Neural cell (in vitro differentiated cells): Measurements from ENCODE around the gene ITPA.

Experiments used
- TF ChIP-seq, protein P1 (sequence below): fragments of 450-650 bp; IDR thresholded peaks from 2 replicates; pipeline ENCODE4 v1.5.1; 2014; ENCODE audit warnings: antibody characterized with exemption, mild to moderate bottlenecking, moderate library complexity; ENCODE audit not compliant: poor library complexity, severe bottlenecking
- TF ChIP-seq, protein P2 (sequence below): IDR thresholded peaks from 2 replicates; pipeline ENCODE4 v1.6.1; 2012; ENCODE audit warnings: borderline replicate concordance

DNA sequence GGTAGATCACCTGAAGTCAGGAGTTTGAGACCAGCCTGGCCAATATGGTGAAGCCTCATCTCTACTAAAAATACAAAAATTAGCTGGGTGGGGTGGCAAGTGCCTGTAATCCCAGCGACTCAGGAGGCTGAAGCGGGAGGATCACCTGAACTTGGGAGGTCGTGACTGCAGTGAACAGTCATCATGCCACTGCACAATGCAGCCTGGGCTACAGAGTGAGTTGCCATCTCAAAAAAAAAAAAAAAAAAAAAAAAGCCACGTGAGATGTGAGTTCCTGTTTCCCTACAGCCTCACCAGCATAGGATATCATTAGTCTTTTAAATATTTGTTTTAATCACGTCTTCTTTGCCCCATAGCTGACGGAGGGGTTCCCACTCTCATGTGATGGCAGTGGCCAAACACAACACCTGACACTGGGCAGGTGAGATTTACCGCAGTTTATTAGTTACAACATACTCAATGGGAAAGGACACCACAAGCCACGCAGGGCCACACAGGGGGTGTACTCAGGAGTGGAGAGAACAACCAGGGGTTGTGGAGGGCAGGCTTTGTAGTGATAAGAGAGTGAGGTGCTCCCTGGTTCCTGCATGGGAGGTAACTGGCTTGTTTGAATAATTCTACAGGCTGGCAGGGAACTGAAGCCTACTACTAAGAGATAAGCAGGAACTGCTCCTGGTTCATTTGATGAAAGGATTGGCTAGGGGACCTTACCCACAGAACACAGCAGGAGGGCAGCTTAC is 31.4 kb upstream of the ITPA start:
- TF ChIP-seq, protein P1, sequence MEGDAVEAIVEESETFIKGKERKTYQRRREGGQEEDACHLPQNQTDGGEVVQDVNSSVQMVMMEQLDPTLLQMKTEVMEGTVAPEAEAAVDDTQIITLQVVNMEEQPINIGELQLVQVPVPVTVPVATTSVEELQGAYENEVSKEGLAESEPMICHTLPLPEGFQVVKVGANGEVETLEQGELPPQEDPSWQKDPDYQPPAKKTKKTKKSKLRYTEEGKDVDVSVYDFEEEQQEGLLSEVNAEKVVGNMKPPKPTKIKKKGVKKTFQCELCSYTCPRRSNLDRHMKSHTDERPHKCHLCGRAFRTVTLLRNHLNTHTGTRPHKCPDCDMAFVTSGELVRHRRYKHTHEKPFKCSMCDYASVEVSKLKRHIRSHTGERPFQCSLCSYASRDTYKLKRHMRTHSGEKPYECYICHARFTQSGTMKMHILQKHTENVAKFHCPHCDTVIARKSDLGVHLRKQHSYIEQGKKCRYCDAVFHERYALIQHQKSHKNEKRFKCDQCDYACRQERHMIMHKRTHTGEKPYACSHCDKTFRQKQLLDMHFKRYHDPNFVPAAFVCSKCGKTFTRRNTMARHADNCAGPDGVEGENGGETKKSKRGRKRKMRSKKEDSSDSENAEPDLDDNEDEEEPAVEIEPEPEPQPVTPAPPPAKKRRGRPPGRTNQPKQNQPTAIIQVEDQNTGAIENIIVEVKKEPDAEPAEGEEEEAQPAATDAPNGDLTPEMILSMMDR, result no peak
- TF ChIP-seq, protein P2, sequence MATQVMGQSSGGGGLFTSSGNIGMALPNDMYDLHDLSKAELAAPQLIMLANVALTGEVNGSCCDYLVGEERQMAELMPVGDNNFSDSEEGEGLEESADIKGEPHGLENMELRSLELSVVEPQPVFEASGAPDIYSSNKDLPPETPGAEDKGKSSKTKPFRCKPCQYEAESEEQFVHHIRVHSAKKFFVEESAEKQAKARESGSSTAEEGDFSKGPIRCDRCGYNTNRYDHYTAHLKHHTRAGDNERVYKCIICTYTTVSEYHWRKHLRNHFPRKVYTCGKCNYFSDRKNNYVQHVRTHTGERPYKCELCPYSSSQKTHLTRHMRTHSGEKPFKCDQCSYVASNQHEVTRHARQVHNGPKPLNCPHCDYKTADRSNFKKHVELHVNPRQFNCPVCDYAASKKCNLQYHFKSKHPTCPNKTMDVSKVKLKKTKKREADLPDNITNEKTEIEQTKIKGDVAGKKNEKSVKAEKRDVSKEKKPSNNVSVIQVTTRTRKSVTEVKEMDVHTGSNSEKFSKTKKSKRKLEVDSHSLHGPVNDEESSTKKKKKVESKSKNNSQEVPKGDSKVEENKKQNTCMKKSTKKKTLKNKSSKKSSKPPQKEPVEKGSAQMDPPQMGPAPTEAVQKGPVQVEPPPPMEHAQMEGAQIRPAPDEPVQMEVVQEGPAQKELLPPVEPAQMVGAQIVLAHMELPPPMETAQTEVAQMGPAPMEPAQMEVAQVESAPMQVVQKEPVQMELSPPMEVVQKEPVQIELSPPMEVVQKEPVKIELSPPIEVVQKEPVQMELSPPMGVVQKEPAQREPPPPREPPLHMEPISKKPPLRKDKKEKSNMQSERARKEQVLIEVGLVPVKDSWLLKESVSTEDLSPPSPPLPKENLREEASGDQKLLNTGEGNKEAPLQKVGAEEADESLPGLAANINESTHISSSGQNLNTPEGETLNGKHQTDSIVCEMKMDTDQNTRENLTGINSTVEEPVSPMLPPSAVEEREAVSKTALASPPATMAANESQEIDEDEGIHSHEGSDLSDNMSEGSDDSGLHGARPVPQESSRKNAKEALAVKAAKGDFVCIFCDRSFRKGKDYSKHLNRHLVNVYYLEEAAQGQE, result no peak
